ENCODE data around the gene ZNF679. TPM values are rescaled to one million over a fixed set of nuclear protein-coding genes. Genes with fewer than 3 reads are reported as not detected.
"Not testable (repeated sequence)": the region's sequence is repeated elsewhere in the genome, so short reads cannot be mapped to it uniquely, and the experiment has no call there.

ZNF679 gene
- total RNA-seq, 1 donor from 2014 or later, result not detected

DNA sequence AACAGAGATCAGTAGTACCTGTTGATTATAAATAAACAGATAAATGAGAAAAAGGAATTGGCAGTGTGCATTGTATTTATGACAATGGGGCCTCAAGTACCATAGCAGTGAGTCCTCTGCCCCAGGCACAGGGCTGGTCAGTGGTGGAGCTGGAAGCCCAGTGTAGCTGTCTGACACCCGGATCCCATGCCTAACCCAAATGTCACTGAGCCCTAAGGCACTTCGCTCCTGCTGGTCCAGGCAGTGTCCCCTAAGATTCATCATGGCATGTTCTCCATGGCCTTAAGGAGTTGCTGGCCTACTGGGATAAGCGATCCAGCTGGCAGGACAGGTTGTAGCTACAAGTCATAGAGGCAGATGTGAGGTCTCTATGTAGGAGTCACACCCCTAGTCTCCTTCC is 82.2 kb downstream of the ZNF679 start:
- no peak for DNase-seq (ENCODE audit: low read depth in 2 of 2)

- no peak for DNase-seq (ENCODE audit: low read depth in 2 of 2)
Observed at GRCh38 chr7:64312826-64313225, 84.6 kb downstream of the ZNF679 start.

DNA sequence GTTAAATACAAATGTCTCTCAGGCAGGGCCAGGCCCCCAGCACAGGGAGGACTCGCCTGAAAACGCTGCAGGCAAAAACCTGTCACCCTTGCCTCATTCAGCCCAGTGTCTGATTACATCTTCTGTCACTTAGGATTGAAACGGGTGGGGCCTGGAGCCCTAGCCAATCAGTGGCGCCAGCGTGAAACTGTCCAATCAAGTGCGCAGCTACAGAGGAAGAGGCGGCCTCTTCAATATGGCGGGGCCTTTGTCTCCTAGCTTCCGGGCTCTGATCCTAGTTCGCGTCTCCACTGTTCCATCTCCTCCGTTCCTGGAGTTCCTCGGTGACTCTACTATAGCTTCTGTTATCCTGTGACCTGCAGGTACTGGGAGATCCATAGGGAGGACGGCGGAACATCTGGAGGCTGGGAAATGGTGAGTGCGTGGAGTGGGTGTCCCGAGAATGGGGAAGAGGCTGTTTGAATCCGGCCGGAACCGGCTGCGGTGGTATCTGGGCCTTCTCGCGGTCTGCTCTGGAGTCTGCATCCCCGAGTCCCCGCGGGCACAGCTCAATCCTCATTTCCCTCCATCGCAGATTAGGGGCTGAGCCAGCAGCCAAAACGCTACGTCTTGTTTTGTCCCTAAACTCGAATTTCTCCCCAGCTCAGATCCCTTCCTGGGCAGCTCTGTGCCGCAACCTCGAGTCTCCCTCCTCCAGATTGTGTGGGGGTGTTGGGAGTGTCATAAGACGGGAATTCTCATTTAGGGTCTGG is 85.6 kb downstream of the ZNF679 start, which contains the start of gene ZNF736:
Gene ZNF736 (plus strand): TSS at position 222 of the 752 bp plus-strand sequence. CDS start 190 bp downstream, at position 412.
- peak; percentile 85 to 91 for DNase-seq (ENCODE audit: low read depth in 2 of 2)

DNA sequence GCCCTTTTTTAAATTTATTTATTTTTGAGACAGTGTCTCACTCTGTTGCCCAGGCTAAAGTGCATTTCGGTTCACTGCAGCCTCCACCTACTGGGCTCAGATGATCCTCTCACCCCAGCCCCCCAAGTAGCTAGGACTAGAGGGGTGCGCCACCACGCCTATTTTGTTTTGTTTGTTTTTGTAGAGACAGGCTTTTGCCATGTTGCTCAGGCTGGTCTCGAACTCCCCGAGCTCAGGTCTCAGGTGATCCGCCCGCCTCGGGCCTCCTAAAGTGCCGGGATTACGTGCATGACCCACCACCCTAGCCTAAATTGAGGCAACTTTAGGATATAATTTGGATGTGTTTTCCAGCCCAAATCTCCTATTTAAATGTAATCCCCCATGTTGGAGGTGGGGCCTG is 86.3 kb downstream of the ZNF679 start:
- DNase-seq (ENCODE audit: low read depth in 2 of 2), result no peak

DNA sequence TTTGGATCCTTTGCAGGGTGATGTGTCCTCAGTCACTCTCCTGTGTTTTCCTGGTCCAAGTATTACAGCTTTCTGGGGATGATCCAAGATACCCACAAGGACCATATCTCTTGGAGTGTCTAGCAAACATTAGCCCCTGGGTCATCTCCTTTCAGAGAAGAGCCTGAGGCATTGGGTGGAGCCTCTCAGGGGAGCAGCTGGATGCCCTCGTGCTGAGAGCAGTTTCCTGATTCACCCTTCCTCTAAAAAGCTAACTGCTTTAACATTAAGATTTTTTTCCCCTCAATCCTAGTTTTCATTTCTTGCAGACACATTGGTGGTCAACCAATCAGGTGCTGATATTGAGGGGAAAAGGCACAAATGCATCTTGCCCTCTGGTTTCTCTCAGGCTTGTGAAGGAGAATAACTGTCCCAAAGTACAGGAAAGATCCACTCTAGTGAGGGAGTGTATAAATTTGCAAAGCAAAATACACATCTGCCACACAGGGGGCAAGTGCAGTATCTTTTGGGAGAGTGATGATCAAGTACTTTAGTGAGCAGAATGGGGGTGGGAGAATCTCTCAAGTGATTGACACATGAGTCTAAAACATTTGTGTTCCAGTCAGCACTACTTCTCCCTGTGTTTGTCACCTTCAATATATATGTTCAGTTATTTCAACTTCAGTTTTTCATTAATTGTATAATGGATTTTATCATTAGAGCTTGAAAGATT is 87.9 kb downstream of the ZNF679 start:
- DNase-seq (ENCODE audit: low read depth in 2 of 2), result not testable (repeated sequence)

Other genes with a start within 250 kb of the ZNF679 start
- gene ZNF722, start 229.6 kb upstream of the ZNF679 start, total RNA-seq, result not detected in 2 replicates
- 0.13 and 0.25 TPM in 2 replicates for gene ZNF727, start 183.0 kb upstream of the ZNF679 start, total RNA-seq
- gene ZNF735, start 21.3 kb upstream of the ZNF679 start, total RNA-seq, result not detected in 2 replicates
- 6.8 and 8.5 TPM in 2 replicates for gene ZNF736, start 85.5 kb downstream of the ZNF679 start, total RNA-seq

Measured in dermis microvascular lymphatic vessel endothelial cell (primary cell).